NT2/D1 (cell line): Measurements from ENCODE around the gene SRC.

ENCODE experiments used
- SUZ12 ChIP-seq: IDR thresholded peaks from 2 replicates; pipeline ENCODE4 v1.6.1; 2011; ENCODE audit not compliant: insufficient read length, insufficient read depth; ENCODE audit errors: extremely low read depth
- YY1 ChIP-seq: IDR thresholded peaks from 2 replicates; pipeline ENCODE4 v1.6.1; 2011; ENCODE audit not compliant: insufficient read length, insufficient read depth
- ZNF274 ChIP-seq: IDR thresholded peaks from 2 replicates; pipeline ENCODE4 v1.6.1; 2011; ENCODE audit warnings: mild to moderate bottlenecking, low read depth, low read length

DNA sequence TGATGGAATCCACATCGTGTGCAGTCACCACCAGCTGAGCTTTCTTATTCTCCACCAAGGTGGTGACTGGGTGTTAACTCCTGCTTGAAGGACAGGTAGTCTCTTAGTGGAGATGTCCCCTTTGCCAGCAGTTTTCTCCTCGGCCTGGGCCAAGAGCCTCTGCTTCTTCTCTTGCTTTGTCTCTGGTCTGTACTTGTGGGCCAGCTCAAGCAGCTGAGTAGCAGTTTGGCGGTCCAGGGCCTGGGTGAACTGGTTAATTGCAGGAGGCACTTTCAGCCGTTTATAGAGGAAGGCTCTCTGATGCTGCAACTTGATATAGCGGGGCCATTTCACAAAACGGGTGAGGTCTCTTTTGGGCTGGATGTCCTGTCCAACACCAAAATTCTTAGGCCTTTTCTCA, 99.1 kb downstream of the SRC start:
- TF ChIP-seq ZNF274 = no peak
- no peak for TF ChIP-seq YY1
- TF ChIP-seq SUZ12 = no peak
